GM18498 (cell line): ENCODE results near the gene NT5DC2.

Experiments used
- ATAC-seq: cut with Tn5 transposase; IDR thresholded peaks from one replicate; pipeline ENCODE4 v1.9.1; 2021; ENCODE audit warnings: mild to moderate bottlenecking, moderate library complexity; ENCODE audit not compliant: unreplicated experiment

The NT5DC2 gene

GRCh38 chr3:52525680-52526561, 7.7 kb downstream of the NT5DC2 start:
- no peak for ATAC-seq

DNA sequence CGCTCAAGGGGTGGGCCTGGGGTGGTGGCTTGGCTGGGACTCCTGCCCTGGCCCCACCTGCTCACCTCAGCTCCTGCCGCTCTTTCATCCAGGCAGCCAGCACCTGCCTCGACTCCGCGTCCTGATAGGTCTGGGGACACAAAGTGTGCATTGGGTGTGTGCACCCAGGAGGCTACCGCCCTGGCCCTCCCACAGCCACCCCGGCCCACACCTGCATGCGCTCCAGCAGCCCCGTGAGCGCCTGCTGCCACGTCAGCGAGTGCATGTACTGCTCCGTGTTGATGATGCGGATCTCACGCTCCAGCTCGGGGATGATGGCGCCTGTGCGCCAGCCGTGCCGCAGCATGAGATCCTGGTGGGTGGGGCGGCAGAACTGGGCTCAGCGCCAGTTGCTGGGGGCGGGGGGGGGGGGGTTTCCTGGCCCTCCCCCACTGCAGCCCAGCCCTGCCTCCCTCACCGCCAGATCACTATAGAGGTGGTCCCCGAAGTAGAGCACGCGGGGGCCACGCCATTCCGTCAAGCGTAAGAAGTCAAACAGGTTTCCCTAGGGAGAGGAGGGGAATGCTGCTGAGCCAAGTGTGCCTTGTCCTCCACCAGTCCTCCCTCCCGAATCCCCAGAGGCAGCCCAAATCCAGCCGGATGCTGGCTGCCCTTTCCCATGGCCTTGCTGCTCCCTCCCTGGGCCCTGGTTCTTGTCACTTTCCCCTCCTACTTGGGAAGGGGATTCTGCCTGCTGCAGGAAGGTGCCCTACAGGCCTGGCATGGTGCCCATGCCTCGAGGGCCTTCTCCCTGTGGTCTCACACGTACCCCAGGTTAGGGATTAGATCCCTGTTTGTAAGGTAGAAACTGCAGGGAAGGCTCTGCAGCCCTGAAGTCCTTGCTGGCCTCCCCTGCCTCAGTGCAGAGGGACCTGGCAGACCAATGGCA, 8.6 kb downstream of the NT5DC2 start:
- ATAC-seq: no peak

GRCh38 chr3:52524258-52524751, 9.4 kb downstream of the NT5DC2 start:
- ATAC-seq: no peak

GRCh38 chr3:52523386-52524257, 10.0 kb downstream of the NT5DC2 start:
- no peak for ATAC-seq

DNA sequence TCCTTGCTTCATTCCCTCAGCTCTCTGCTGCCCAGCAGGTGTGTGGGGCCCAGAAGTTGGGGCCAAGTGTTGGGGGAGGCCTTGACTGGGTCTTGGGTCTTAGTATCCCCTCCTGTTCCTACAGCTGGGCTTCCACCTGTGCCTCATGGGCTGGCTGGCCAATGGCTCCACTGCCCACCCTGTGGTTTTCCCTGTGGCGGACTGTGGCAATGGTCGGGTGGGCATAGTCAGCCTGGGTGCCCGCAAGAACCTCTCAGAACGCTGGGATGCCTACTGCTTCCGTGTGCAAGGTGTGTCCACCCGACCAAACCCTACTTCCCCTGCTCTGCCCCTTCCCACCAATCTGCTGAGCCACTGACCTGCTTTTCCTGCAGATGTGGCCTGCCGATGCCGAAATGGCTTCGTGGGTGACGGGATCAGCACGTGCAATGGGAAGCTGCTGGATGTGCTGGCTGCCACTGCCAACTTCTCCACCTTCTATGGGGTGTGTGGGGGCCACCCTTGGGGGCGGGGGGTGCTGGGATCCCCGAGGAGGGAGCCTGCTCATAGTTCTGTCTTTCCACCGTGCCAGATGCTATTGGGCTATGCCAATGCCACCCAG, 10.9 kb downstream of the NT5DC2 start:
- no peak for ATAC-seq

- no peak for ATAC-seq
These were observed 11.6 kb downstream of the NT5DC2 start for GRCh38 chr3:52521881-52522650.

DNA sequence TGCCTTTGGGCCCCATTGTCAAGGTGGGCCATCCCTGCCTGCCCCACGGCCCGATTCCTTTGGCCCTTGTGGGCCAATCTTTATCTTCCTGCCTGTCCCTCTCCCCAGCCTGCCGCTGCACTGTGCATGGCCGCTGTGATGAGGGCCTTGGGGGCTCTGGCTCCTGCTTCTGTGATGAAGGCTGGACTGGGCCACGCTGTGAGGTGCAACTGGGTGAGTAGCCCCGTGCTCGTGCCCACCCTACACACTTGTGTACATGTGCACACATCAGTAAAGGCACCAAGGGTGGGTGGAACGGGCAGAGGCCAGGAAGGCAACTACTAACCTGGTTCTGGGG, 12.2 kb downstream of the NT5DC2 start:
- no peak for ATAC-seq

DNA sequence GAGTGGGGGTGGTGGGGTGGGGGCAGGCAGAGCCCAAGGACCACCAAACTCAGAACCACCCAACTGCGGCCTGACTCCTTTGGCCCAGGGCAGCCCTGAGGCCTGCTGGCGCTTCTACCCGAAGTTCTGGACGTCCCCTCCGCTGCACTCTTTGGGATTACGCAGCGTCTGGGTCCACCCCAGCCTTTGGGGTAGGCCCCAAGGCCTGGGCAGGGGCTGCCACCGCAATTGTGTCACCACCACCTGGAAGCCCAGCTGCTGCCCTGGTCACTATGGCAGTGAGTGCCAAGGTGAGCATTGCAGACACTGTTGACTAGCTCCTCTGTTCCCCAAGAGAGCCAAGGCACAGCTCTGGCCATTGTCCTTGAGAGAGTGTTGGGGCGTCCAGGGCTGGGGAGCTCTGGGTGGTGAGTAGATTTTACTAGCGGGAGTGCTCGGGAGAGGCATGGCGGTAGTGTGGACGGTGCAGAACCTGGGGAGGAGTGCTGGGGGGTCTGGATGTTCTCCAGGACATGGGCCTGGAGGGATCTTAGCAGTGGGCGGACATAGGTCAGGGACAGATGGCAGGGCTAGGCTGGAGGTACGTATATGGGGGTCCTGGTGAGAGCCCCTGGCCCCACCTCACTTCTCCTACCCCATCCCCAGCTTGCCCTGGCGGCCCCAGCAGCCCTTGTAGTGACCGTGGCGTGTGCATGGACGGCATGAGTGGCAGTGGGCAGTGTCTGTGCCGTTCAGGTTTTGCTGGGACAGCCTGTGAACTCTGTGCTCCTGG, 12.8 kb downstream of the NT5DC2 start:
- no peak for ATAC-seq

- no peak for ATAC-seq
These were observed 13.5 kb downstream of the NT5DC2 start for GRCh38 chr3:52520141-52520667.

DNA sequence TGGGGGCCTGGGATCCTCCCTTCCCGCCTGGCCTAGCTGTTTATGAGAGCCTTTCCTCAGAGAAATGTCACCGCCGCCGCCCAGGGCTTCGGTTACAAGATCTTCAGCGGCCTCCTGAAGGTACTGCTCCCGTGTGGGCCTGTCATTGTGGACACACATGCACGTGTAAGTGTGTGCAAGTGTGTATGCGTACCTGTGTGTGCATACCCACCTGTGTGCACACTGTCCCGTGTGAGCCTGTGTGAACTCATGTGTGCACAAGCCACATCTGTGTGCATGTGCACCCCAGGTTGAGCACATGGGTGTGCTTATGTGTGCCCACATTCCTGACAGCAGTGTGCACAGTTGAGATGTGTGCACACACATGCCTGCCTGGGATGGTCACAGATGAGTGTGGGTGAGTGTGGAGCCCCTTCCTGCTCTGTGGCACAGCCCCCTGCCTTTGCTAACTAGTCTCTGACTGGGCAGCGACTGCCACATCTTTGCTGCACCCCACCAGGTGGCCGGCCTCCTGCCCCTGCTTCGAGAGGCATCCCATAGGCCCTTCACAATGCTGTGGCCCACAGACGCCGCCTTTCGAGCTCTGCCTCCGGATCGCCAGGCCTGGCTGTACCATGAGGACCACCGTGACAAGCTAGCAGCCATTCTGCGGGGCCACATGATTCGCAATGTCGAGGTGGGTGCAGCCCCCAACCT, 14.1 kb downstream of the NT5DC2 start:
- ATAC-seq: no peak

DNA sequence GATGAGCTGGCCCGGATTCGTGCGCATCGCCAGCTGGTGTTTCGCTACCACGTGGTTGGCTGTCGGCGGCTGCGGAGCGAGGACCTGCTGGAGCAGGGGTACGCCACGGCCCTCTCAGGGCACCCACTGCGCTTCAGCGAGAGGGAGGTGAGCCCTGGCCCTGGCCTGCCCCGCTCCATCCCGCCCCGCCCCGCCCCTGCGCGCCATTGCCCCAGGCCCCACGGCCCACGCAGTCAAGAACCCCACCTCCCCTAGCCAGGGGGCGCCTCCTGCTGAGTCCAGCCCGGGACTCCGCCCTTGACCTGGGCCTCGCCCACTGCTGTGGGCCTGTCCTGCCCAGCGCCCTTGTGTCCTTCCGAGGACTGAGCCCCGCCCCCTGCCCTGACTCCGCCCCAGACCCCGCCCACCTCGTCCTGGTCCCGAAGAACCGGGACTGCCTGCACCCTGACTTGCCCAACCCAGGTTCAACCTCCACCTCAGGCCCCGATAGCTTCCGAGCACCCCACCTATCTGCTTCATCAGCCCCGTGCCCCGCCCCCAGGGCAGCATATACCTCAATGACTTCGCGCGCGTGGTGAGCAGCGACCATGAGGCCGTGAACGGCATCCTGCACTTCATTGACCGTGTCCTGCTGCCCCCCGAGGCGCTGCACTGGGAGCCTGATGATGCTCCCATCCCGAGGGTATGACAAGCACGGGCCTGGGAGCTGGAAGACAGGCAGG, 14.8 kb downstream of the NT5DC2 start:
- ATAC-seq: no peak

DNA sequence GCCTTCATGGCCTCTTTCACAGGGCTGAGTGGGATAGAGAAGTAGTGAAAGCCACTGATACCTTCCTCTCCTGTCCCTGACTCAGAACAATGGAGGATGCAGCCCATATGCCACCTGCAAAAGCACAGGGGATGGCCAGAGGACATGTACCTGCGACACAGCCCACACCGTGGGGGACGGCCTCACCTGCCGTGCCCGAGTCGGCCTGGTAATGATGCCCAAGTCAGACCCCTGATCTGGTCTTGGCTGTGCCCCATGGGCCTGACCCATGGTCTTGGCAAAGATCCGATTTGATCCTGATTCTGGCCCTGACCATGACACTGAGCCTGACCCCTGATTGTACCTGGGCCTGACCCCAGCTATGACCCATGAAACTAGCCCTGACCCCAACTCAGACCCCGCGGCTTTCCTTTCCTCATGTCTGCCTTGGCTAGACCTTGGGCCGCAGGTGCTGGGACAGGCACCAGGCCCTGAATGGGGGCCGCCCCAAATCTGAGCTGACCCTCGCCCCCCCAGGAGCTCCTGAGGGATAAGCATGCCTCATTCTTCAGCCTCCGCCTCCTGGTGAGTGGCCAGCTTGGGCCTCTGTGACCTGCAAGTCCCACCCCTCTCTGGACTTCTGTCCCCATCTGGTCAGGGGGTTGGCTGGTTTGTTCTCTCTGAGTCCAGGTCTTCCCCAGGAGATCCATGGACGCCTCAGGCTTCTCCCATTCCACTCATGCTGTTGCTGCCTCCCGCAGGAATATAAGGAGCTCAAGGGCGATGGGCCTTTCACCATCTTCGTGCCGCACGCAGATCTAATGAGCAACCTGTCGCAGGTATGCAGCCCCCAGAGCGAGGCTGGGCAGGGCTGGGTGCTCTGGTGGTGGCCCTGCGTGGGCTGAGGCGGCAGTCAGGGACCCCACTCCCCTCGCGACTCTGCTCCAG, 15.6 kb downstream of the NT5DC2 start:
- ATAC-seq: no peak

DNA sequence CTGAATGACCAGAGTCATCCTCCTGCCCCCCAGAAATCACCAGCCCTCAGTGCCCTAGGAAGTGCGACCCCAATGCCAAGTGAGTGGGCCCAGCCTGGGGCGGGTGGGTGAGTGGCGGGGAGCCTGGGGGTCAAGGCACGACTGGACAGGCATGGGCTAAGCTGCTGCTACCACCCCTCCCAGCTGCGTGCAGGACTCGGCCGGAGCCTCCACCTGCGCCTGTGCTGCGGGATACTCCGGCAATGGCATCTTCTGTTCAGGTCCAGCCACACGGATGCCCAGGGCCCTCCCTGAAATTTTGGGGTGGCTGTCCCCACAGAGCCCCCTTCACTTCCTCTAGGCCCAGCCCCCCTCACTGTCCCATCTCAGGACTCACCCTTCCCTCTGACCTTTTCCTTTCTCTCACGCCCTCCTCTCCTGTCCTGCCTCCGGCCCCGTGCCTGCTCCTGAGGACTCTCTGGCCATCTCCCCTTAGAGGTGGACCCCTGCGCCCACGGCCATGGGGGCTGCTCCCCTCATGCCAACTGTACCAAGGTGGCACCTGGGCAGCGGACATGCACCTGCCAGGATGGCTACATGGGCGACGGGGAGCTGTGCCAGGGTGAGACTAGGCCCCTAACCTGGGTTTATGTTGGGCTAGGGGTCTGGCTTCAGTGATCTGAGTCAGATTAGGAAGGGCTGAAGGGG, 17.0 kb downstream of the NT5DC2 start:
- ATAC-seq: no peak

- no peak for ATAC-seq
These were observed 18.5 kb downstream of the NT5DC2 start for GRCh38 chr3:52515192-52515591.

- ATAC-seq: no peak
These were observed 19.1 kb downstream of the NT5DC2 start for GRCh38 chr3:52514576-52514975.

GRCh38 chr3:52513281-52513680, 20.4 kb downstream of the NT5DC2 start:
- ATAC-seq: no peak
